ENCODE results near the gene AQP5.

DNA sequence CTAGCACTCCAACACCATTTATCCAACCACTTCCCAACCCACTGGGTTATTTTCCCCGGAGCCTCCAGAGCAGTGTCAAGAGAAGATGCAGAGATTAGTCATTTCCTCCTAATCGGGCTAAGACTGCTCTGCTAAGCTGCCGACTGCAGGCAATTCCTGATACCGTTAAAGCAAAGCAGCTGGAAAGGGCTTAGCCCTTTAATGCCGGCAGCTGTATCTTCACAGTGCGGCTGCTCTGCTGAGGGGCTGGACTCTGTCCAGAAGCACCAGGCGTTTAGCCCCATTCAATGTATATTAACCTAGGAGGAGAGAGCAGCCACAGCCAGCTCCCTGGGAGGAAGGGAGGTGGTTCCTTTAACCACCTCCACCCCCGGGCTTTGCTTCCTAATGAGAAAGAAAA lies 22.2 kb downstream of the AQP5 start:
- TF ChIP-seq POLR2A (IDR thresholded peaks at IDR 0.05; ENCODE audit: low read length), result no peak
- no peak for TF ChIP-seq GATA1 (IDR thresholded peaks at IDR 0.05; ENCODE audit: low read depth, low read length)
